Measurements from ENCODE around the gene SYNE1. TPM values are rescaled to one million over a fixed set of nuclear protein-coding genes. Genes with fewer than 3 reads are reported as not detected.

Gene SYNE1
- total and polyA plus RNA-seq, 10 of the 15 experiments (the other 5 are each of a cell fraction or from before 2014, with no cell fraction given): 2.3 to 28.7 (median 14.1) TPM

GRCh38 chr6:152259234-152259633 lies 377.9 kb downstream of the SYNE1 start:
- Histone ChIP-seq H3K4me2 (ENCODE audit: control insufficient read depth, insufficient read depth) (no peak overlapping the region), H4K20me1 (ENCODE audit: control insufficient read depth, insufficient read depth) (no peaks in the 10 kb centered on the region), H3K27me3 (replicated peaks in 1 of 2; ENCODE audit: control insufficient read depth in 2 of 2, insufficient read depth in 2 of 2, low read length in 1 of 2) (no peaks in the 10 kb centered on the region), H3K36me3 (ENCODE audit: control insufficient read depth in 2 of 2, insufficient read depth in 2 of 2, low read length in 1 of 2) (peaks cover 1 to 9% of the 10 kb centered on the region in 2 experiments; a peak in 3 of 4 replicates), H2AFZ (ENCODE audit: control insufficient read depth, low read depth, low read length) (no peak overlapping the region), H3K9me3 (replicated peaks; ENCODE audit: control insufficient read depth, insufficient read depth, low read length) (peaks cover 1% of the 10 kb centered on the region; the same call in 2 of the 3 replicates), H3K9ac (ENCODE audit: control insufficient read depth, insufficient read depth, low read length) (no peak overlapping the region), H3K27ac (ENCODE audit: control insufficient read depth, insufficient read depth) (no peak overlapping the region), H3K4me1 (ENCODE audit: control insufficient read depth, insufficient read depth, low read length) (no peaks in the 10 kb centered on the region), H3K79me2 (ENCODE audit: control insufficient read depth, insufficient read depth, low read length) (no peaks in the 10 kb centered on the region), H3K4me3 (no peak overlapping the region)
- RAD21 ChIA-PET (ENCODE audit: unreplicated experiment): no interaction called here
- no peak for DNase-seq (ENCODE audit: low read depth, low spot score)
- POLR2A ChIA-PET: no interaction called here
- FAIRE-seq: no peak
- intact Hi-C loops (cut with micrococcal nuclease; ENCODE audit: unreplicated experiment) (no loop called here), in situ Hi-C loops (cut with MboI) (no loop called here)
- no TSS peak for BruUV-seq (replicated peaks)
- CTCF ChIA-PET: no interaction called here
- no peak for ATAC-seq
- SMC1A ChIA-PET (ENCODE audit: uncharacterized antibody, unreplicated experiment): interaction anchor here (1.0 kb wide), 1 partner anchor 14 kb away, joined by 3 read pairs; no protein-coding TSS in a partner anchor
- TF ChIP-seq MYB (IDR thresholded peaks at IDR 0.05; ENCODE audit: borderline replicate concordance, low read depth, low read length) (no peak), MLLT1 (IDR thresholded peaks at IDR 0.05) (no peak), PML (IDR thresholded peaks at IDR 0.05; ENCODE audit: low read length) (no peak), EZH2 (IDR thresholded peaks at IDR 0.05; ENCODE audit: borderline replicate concordance, control insufficient read depth, low read depth, low read length) (no peak), E4F1 (IDR thresholded peaks at IDR 0.05; ENCODE audit: borderline replicate concordance, partially characterized antibody) (no peak), ASH2L (IDR thresholded peaks at IDR 0.05; ENCODE audit: borderline replicate concordance, low read depth) (no peak), SP1 (IDR thresholded peaks at IDR 0.05; ENCODE audit: low read depth, low read length) (no peak), NR2C2 (IDR thresholded peaks at IDR 0.05; ENCODE audit: borderline replicate concordance, control insufficient read depth, insufficient read length, low read depth) (no peak), RBBP5 (conservative IDR thresholded peaks at IDR 0.05) (no peak), TCF7 (IDR thresholded peaks at IDR 0.05; ENCODE audit: borderline replicate concordance) (no peak), ETV6 (conservative IDR thresholded peaks at IDR 0.05 in 1 of 2, IDR thresholded peaks at IDR 0.05 in 1 of 2; ENCODE audit: borderline replicate concordance in 1 of 2, low read depth in 1 of 2) (no peak), SMAD5 (IDR thresholded peaks at IDR 0.05; ENCODE audit: low read depth) (no peak), LARP7 (IDR thresholded peaks at IDR 0.05) (no peak), STAT3 (IDR thresholded peaks at IDR 0.05; ENCODE audit: low read depth, low read length) (no peak), HDAC6 (IDR thresholded peaks at IDR 0.05; ENCODE audit: unreplicated experiment) (no peak), TARDBP (IDR thresholded peaks at IDR 0.05; ENCODE audit: borderline replicate concordance) (no peak), SMARCA5 (IDR thresholded peaks at IDR 0.05) (no peak), RAD21 (IDR thresholded peaks at IDR 0.05; ENCODE audit: insufficient read depth, low read depth, low read length) (no peak)
- TF ChIP-seq, protein P1, sequence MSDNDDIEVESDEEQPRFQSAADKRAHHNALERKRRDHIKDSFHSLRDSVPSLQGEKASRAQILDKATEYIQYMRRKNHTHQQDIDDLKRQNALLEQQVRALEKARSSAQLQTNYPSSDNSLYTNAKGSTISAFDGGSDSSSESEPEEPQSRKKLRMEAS (IDR thresholded peaks at IDR 0.05; ENCODE audit: low read depth, low read length): no peak
- TF ChIP-seq, protein P2, sequence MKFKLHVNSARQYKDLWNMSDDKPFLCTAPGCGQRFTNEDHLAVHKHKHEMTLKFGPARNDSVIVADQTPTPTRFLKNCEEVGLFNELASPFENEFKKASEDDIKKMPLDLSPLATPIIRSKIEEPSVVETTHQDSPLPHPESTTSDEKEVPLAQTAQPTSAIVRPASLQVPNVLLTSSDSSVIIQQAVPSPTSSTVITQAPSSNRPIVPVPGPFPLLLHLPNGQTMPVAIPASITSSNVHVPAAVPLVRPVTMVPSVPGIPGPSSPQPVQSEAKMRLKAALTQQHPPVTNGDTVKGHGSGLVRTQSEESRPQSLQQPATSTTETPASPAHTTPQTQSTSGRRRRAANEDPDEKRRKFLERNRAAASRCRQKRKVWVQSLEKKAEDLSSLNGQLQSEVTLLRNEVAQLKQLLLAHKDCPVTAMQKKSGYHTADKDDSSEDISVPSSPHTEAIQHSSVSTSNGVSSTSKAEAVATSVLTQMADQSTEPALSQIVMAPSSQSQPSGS (IDR thresholded peaks at IDR 0.05; ENCODE audit: low read length): no peak
- 96% methylated on average over 3 of the region's 3 CpGs for WGBS (ENCODE audit: insufficient coverage, insufficient replicate concordance, low lambda C conversion rate, missing lambda C conversion rate)
